ENCODE data around the gene CLMP. TPM values are rescaled to one million over a fixed set of nuclear protein-coding genes. Genes with fewer than 3 reads are reported as not detected.

The CLMP gene
- total RNA-seq, 1 donor, result 147 TPM

DNA sequence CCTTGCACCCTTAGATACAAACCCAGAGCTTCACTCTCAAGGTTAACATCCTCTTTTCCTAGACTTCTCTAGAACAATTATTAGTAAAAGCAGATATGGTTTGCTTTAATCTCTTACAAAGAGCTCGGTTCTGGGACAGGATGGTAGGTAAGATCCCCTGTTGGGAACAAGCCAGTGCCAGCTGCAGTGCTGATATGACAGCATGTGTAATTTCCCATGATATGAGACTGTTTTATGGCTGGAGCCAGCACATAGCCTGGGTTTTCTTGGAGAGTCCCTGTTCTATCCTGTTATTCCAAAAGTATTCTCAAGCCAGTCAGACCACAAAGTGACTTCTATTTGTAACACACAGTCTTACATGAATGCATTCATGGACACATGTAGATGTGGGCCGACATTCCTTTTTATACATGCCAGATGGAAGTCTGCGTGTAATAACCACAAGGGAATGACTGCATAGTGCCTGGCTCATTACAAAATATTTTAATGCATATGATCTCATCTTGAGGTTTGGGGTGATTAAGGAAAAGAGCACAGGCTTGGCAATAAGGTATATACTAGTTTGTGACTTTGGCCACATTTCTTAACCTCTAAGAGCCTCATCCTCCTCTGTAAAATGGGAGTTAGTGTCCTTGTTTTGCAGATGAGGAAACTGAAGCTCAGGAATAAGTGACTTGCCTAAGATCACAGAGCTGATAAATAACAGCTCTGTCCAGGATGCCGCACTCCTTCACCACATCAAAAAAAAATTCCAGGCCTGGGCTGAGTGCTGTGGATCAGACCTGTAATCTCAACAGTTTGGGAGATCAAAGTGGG is 21.8 kb downstream of the CLMP start:
- TF ChIP-seq CTCF (IDR thresholded peaks at IDR 0.05; ENCODE audit: insufficient read depth, low read depth, low read length), result no peak
- DNase-seq (ENCODE audit: low read depth), result peak; percentile 99
- no peak overlapping the region for H3K4me3 ChIP-seq (ENCODE audit: low read depth, low read length)

DNA sequence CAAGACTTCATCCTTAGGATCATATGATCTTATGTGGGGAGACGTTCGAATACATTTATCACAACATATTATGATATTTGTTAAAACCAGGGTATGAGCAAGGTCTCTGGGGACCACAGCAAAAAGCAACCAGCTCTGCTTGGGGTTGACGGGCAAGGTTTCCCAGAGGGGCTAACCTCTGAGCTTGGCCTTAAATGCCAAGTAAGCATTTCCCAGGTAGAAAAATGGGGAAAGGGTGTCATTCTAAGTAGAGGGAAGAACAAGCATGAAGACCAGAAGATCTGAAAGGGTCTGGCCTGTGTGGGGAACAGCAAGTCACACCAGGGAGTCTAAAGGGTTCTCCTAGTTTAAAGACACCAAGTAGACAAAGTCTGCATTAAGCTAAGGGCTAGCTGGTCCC is 24.1 kb downstream of the CLMP start:
- no peak for TF ChIP-seq CTCF (IDR thresholded peaks at IDR 0.05; ENCODE audit: insufficient read depth, low read depth, low read length)
- DNase-seq (ENCODE audit: low read depth), result no peak
- H3K4me3 ChIP-seq (ENCODE audit: low read depth, low read length), result no peak overlapping the region

DNA sequence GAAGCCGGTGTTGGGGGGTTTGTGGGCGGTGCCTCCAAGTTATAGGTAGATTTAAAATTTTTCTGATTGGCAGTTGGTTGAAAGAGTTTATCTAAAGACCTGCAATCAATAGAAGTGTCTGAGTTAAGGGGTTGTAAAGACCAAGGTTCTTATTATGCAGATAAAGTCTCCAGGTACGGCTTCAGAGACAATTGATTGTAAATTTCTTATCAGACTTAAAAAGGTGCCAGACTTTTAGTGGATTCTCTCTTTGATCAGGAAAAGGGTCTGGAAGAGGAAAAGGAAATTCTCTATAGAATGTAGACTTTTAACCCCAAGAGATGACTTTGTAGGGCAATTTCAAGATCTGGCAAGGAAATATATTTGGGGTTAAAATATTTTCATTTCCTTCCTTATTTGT is 25.2 kb downstream of the CLMP start:
- H3K4me3 ChIP-seq (ENCODE audit: low read depth, low read length), result no peak overlapping the region
- TF ChIP-seq CTCF (IDR thresholded peaks at IDR 0.05; ENCODE audit: insufficient read depth, low read depth, low read length), result no peak
- no peak for DNase-seq (ENCODE audit: low read depth)

- H3K4me3 ChIP-seq (ENCODE audit: low read depth, low read length), result no peak overlapping the region
- no peak for TF ChIP-seq CTCF (IDR thresholded peaks at IDR 0.05; ENCODE audit: insufficient read depth, low read depth, low read length)
- DNase-seq (ENCODE audit: low read depth), result no peak
These were observed 26.0 kb downstream of the CLMP start for GRCh38 chr11:123168955-123169484.

GRCh38 chr11:123168241-123168640 is 26.8 kb downstream of the CLMP start:
- peak; percentile 84 for DNase-seq (ENCODE audit: low read depth)

DNA sequence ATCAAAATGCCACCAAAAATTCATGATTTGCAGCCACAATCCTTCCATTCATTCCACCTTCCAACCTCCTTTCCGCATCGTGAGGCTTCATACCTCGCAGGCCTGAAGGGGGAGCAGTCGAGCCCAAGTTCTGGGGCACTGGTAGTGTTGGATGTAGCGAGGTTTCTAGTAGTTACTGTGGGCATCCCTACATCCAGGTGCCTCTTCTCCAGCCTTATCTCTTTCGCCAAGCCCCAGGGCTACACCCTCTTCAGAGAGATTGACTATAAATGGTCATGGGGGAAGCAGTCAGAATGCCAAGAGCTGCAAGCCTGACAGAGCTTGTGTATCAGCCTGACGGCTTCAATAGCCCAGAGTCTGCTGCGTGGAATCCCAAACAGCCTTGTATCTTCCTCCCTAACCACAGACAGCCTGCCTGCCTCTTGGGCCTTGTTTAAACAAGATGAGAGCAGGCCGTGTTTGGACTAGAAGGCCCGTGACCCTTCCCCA is 28.9 kb downstream of the CLMP start:
- peak; percentile 81 for TF ChIP-seq CTCF (IDR thresholded peaks at IDR 0.05; ENCODE audit: insufficient read depth, low read depth, low read length)
- DNase-seq (ENCODE audit: low read depth), result peak; percentile 99
- no peak overlapping the region for H3K4me3 ChIP-seq (ENCODE audit: low read depth, low read length)

More at GRCh38 chr11:123168241-123168640, 26.8 kb downstream of the CLMP start:
- no peak for TF ChIP-seq CTCF (IDR thresholded peaks at IDR 0.05; ENCODE audit: insufficient read depth, low read depth, low read length)
- no peak overlapping the region for H3K4me3 ChIP-seq (ENCODE audit: low read depth, low read length)
